Fibroblast of peridontal ligament (primary cell): ENCODE results near the gene DNAAF3.
"Not testable (repeated sequence)": the region's sequence is repeated elsewhere in the genome, so short reads cannot be mapped to it uniquely, and the experiment has no call there.

Source experiments
- DNase-seq: peaks from one replicate; pipeline ENCODE4 v3.0.0-alpha.2; 2010; ENCODE audit errors: extremely low read depth

Gene DNAAF3

DNA sequence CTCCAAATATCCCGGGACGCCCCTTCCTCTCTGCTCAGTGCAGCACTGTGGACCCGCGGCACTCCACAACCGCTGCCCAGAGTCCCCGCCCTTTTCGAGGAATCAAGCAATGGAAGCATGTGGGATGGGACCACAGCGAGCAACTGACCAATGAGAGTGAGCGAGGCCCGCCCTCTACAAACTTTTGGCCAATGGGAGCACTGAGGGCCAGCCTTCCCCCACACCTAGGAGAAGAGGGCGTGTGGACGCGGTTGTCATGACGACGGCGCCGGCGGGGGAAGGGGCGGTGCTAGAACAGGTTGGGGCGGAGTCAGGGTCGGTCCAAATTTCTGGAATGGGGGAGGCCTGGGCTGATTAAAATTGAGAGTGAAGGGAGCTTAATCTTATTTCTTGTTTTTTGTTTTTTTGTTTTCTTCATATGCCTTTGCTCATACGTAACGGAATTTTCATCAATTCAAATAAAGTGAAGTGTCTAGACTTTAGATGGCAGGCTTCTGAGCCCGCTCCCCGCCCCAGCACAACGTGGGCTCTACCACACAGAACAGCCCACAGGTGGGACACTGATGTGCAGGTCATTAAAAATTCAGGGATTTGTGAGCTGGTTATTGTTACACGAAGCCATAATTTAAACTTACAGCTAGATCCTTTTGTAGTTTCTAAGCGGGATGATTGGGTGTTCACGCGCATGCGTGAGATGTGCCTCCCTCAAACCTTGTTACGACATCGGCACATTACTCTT lies at the start of gene DNAAF3:
Gene DNAAF3 (minus strand): TSS at position 84 of the 739 bp plus-strand sequence. CDS start 200 bp downstream, outside the sequence.
- DNase-seq = peak; percentile 94

DNA sequence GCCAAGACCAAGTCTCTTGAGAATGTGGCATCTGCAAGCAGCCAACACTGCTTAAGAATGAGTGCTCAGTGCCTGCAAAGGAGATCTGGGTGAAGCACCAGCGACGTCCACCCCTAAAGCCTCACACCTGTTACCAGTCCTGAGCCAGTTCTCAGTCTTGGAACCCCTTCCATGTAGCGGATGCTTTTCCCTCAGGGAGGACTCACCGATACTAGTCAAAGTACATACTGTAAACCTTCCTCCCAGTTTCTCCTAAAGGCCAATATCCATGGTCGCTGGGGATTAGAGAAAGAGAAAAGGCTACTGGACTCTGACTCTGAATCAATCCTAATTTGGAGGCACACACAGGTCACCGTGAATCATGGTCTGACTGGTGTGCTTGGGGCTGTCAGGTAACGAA lies 47.1 kb upstream of the DNAAF3 start:
- DNase-seq = no peak

DNA sequence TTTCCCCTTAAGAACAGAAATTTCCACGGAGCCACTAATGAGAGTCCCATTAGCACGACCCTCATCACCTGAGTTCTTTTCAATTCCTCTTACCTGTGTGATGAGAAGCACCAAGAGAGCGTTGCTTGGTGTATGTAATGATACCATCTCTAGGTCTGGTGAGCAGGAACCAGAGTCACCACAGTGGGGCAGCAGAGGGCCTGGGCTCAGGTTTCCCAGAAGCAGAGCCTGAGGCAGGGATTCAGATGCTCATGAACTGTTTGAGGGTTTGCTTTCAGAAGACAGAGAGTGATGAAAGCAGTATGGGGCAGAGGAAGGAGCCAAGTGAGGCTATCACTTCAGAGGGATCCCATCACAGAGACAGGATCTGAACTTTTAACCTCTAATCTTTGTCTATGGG lies 46.0 kb upstream of the DNAAF3 start:
- no peak for DNase-seq

DNA sequence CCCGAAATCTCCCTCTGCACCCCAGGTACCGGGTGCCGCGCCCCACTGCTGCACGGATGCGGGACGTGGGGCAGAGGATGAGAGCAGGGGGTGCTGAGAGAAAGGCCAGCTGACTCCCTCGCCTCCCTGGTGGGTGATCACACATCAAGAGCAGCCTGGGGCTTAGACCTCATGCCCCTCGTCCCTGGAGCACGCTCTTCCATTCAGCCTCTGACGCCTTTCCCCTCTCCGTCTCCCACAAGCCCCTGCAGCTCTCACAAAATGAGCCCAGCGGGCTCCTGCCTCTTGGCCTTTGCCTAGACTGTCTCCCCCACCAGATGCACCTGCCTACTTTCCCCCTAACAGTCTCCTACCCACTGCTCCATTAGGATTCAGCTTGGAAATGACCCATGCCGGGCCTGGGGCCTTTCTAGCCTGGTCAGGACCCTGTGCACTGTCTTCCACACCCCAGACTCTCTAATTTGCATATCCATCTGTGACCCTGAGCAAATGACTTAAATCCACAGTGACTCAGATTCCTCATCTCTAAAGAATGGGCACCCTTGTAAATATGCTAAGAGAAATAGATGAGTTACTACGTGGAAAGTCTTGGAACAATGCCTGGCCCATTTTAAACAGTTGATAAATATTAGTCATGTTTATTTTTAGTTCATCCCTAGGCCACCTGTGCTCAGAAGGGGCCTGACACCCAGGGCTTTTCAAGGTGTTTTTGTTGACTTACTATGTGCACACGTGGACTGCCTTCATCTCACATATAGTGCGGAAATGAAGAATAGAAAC lies 43.5 kb upstream of the DNAAF3 start:
- peak; percentile 87 for DNase-seq

DNA sequence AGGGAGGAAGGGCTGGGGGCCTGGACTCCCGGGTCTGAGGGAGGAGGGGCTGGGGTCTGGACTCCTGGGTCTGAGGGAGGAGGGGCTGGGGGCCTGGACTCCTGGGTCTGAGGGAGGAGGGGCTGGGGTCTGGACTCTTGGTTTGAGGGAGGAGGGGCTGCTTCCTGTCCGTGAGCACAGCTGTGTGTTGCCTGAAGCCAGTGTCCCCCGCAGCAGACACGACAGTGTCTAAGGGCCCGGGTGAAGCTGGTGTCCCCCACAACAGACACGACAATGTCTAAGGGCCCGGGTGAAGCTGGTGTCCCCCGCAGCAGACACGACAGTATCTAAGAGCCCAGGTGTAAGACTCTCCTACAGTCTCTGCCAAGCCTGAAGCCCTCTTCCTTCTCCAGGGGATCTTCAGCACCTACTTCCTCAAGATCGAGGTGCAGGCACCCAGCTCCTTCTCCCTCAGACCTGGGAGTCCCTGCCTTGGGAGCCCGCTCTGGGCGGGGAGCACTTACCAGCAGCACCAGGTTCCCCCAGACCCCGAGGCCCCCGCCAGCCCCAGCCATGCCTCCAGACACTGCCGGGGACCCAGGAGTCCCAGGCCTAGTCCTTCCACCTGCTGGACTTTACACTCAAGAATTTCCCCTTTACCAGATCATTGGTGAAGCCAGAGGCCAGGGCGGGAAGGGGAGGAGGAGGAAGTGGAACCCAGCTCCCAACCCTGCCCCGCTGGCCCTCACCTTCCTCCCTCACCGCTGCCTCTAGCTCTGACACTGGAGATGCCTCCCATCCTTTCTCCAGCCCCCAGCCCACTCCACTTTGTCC lies 42.7 kb upstream of the DNAAF3 start, which contains the start of gene PTPRH:
Gene PTPRH (minus strand): TSS at position 622 of the 813 bp plus-strand sequence. CDS start 68 bp downstream, at position 554.
- no peak for DNase-seq

DNA sequence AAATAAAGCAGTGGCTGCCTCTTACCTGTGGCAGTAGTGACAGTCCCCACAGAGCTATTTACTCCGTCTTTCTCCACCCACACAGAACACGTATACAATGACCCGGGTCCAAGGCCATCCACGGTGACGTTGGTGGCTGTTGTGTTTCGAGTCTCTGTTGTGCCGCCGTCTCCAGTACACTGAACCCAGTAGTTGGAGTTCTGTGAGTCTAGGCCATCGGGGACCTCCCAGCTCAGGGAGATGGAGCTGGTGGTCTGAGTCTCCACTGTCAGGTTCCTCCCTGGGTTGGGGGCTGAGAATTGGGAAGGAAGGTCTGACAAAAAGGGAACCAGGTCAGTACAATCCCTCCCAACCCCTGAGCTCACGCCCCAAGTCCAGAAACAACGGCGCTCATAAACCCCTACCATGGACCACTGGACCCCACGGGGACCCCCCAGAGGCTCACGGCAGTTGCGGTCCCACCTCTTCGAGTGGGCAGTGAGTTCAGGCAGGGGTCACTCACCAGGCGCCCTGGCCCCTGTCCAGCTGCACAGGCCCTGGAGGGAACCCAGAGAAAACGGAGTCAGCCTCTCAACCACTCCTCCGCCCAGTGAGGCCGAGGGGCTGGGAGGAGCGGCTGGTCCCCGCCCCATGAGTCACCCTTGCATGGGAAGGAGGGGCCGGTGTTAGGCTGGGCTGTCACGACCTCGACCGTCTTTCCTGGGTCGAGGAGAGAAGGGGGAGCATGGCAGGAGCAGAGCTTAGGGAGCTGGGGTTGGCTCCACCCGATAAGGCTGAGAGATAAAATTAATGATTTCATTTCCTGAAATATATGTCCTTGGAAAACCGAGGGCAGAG lies 40.5 kb upstream of the DNAAF3 start:
- peak; percentile 71 for DNase-seq

DNA sequence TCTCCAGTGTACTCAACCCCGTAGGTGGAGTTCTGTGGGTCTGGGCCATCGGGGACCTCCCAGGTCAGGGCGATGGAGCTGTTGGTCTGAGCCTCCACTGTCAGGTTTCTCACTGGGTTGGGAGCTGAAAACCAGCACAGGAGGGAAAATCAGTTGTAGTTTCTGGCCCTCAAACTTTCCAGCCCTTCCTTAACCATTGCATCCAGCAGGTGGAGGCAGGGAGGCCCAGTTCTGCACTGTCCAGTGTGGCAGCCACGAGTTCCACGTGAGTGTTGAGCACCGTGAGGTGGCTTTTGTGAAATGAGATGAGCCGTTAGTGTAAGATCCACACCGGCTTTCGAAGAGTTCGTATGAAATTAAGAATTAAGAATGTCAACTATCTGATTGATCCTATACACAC lies 35.8 kb upstream of the DNAAF3 start:
- not testable (repeated sequence) for DNase-seq

DNA sequence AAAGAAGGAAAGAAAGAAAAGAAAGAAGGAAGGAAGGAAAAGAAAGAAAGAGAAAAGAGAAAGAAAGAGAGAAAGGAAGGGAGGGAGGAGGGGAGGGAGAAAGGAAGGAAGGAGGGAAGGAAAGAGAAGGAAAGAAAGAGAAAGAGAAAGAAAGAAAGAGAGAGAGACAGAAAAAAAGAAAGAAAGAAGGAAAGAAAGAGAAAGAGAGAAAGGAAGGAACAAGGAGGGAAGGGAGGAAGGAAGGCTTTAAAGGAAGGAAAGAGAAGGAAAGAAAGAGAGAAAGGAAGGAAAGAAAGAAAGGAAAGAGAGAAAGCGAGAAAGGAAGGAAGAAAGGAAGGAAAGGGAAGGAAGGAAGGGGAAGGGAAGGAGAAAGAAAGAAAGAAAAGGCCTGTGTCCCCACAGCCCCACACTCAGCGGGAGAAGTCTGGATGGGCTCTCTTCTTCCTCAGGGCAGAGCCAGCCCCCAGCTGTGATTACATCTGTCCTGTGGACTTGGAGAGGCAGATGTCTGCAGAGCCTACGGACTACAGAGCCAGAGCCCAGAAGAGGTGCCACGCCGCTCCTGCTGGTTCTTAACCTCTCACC lies 33.3 kb upstream of the DNAAF3 start:
- DNase-seq = no peak

DNA sequence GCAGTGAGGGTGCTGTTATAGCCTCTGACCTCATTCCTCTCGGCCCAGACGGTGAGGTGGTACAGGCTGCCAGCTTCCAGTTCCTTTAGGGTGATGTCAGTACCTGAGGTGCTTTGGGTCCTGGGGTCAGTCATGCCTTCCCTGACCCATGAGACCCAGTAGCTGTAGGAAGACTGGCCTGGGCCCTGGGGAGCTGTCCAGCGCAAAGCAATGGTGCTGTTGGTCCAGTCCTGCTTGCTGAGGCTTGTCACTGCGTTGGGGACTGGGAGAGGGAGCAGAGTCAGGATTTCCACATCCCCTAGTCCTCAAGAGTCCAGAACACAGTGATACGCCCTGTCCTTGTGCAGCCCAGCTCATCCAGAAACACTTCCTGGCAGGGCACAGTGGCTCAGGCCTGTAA lies 32.2 kb upstream of the DNAAF3 start:
- no peak for DNase-seq

DNA sequence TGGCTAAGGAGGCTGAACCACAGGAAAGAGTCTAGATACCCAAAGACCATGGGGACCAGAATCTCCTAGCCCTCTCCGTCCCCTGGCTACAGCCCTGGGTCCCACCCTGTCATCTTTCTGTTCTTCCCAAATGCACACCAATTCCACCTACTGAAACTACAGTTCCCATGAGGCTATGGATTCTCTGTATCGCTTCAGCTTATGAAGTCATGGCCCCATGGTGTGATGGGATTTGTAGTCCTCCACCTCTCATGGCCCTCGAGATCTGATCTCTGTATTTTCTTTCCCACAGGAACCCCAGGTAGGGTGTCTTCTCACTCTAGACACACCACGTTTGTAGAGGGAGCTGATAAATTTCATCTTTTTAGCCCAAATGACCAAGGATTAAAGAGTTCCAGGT lies 31.1 kb upstream of the DNAAF3 start:
- DNase-seq = no peak

DNA sequence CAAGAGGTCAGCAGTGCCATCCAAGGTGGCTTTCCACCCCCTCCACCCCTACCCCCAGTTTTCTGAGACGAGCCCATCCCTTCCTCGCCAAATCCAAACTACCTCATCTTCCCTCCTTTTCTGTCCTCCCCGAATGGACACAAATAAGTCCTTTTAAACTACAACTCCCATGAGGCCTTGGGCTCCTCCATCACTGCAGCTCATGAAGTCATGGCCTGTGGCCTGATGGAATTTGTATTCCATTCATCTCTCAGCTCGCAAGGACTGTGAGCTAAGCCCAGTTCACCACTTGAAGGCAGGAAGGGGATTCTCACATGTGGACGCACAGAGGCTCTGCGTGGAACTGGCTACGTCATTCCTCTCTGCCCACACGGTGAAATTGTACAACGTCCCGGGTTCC lies 30.4 kb upstream of the DNAAF3 start:
- DNase-seq = no peak

DNA sequence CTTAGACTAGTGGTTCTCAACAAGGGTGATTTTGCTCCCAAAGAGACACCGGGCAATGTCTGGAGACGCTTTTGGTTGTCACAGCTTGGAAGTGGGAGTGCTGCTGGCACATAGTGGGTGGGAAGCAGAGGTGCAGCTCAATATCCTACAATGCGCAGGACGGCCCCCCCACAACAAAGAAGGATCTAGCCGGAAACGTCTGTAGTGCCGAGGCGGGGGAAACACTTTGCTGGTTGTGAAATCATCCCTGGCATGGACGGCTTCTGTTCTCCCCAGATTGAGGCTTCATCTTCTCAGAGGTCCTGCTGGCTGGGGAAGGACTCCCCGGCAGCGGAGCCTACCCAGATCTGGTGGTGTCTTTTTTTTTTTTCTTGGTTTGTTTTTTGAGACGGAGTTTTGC lies 27.1 kb upstream of the DNAAF3 start:
- no peak for DNase-seq

DNA sequence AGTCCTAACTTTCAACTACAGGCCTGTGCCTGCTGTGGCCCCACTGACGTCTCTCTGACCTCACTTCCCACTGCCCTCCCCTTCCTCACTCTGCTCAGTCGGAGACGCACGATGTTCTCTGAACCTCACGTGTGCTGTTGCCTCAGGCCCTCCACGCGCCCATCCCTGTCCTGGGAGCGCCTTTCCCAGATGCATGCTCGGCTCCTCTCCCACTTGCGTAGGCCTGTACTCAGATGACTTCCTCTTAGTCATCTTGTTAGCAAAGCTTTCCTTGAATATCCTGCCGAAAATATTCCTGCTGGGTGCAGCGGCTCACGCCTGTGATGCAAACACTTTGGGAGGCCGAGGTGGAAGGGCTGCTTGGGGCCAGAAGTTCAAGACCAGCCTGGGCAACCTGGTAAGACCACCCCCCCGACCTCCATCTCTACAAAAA lies 23.0 kb upstream of the DNAAF3 start:
- peak; percentile 92 for DNase-seq

DNA sequence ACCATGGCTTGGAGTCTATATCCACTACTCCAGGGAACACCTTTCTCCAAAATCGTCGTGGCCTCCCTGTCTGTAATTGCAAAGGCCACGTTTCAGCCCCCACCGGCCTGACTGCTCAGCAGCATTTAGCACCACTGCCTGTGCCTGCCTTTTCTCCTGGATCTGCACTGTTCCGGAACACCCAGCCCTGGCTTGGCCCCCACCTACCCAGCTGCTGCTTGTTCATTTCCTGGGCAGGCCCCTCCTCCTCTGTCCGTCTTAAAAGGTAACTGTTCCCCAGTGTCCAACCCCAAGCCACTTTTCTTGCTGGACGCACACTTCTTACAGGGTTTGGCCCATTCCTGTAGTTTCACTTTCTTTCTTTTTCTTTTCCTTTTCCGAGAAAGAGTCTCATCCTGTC lies 22.2 kb upstream of the DNAAF3 start:
- DNase-seq = no peak

DNA sequence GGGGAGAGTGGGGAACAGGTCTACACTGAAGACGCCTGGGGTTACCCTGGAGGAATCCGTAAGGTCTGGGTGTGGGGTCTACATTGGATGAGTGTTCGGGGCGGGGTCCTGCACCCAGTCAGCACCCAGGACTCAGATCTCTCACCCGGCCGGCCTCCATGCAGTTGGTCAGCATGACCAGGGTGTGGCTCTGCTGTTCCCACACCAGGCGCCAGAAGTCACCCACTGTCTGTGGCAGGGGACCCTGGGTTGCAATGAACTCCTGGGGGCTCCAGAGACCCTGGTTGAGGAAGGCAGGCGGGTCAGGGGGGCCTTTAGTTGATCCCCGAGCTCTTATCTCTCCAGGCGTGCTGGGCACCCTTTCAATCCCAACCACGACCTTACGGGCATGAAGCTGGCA lies 19.7 kb upstream of the DNAAF3 start:
- DNase-seq = no peak

DNA sequence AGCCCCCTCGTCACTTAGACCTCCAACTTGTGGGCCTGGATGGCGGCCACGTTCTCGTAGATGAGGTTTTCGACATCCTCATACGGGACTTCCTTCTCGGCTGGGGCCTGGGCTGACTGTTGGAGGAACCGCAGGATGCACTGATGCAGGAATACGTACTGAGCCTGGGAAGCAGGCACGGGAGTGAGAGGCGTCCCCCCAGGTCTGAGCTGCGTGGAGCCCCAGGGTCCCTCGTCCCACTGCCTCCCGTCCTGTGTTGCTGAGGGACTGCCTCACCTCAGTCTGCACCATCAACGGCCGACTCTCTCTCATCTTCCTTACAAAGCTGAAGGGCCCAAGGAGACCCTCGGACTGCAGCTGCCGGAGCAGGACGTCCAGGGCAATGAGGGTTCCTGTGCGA lies 15.3 kb upstream of the DNAAF3 start:
- no peak for DNase-seq

DNA sequence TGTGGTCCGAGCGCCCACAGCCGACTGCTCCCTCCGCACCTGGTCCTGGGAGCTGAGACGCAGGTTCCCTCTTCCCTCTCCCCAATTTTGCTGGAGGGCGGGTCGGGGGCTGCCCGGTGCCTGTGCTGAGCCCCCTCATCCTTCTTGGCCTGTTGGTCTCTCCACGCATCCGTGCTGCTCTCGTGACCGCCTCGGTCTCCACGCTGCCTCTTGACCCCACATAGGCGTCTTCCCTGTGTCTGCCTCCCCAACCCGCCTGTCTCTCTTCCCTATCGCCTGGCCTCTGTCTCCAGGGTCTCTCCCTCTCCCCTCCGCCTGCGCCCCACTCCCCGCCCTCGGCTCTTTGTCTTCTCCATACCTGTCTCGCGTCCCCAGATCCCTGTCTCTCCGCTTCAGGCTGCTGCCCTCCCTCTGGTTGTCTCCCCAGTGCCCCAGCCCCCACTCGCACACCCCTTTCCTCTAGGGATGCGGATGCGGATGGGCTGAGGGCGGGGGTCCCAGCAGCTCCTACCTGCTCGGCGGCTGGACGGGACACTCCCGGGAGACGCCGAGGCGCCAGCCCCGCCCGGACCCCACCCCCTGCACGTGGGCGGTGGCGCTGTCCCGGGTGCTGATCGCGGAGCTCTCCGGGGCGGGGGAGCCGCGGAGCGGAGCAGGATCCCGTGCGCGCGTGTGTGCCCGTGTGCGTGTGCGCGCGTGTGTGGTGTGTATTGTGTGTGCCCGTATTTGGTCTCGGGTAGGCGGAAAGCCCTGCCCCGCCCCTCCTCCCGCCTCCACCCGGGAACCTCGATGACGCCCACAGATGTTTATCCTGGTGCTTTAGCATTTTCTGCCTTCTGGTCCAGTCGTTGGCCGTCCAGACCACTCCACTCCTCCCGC lies 13.4 kb upstream of the DNAAF3 start, which contains the start of gene SYT5:
Gene SYT5 (minus strand): TSS at position 684 of the 879 bp plus-strand sequence. CDS start 1,248 bp downstream, outside the sequence.
- DNase-seq = no peak

DNA sequence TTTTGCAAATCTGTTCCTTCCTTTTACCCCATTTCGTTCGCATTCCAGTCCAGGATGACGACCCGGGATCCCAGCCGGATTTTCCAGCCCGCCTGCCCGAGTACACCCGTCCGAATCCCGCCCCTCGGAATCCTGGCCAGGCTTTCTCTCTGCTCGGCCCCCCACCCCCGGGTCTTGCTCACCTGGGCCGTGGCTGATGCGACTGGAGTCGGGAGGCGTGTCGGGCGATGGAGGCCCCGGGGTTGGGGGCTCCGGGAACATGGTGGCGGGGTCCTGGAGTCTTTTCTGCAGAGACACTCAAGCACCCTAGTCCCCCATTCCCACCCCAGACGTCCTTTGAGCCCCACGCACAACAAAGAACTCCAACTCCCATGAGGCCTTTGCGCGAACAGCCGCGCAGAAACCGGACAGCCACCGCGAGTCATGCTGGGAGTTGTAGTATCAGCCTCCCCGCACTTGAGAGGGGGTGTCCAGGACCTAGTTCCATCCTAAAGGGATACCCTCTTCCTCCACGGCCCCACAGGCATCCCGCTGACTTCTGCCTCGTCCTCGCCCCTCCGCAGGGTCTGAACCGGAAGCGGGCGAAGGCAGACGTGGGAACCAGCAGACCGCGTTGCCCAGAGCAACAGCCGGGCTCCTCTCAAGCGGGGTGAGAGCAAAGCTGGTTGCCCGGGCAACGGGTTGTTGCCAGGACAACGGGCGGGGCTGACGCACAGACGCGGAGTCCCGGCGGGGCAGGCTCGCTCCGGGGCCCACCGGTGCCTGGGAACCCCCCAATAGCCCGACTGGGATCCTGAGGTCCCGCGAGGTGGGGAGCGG lies 12.6 kb upstream of the DNAAF3 start:
- peak; percentile 65 for DNase-seq

DNA sequence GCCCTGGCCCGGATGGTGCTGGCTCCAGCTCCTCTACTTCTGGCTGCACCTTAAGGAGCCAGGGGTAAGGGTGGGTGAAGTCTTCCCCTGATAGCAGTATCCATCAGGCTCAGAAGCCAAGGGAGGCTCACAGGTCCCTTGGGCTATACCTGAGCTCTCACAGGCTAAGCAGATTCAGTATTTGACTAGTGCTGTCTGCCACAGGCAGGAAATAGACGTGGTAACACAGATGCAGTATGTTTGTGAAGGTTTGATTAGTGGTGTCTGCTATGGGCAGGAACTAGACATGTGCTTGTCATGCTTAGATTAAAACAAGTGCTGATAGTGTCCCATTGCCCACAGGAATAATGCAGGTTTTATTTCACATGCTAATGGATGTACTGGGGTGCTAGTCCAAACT lies 9.7 kb upstream of the DNAAF3 start:
- no peak for DNase-seq
